Right lobe of liver (tissue), 4 donors: ENCODE results near the gene LDLRAD3.

ENCODE experiments used
- POLR2A ChIP-seq: fragments of 450-650 bp; IDR thresholded peaks from one replicate; pipeline ENCODE4 v1.6.1; 2017; ENCODE audit warnings: antibody characterized with exemption, mild to moderate bottlenecking
- TF ChIP-seq, protein P1 (sequence below), 4 donors: fragments of 200-600 bp in 3 of 4; fragments of 450-650 bp in 1 of 4; IDR thresholded peaks; one replicate each; pipeline versions ENCODE4 v1.5.1 to v1.8.0; 2016 to 2022; ENCODE audit warnings: antibody characterized with exemption in 4 of 4, mild to moderate bottlenecking in 2 of 4
- donor health status: DM: no; HTN: no; CAD: no.
- donor health status: DM: no; HTN: no; CAD: no.
- donor health status: DM: no; HTN: yes; CAD: no.

DNA sequence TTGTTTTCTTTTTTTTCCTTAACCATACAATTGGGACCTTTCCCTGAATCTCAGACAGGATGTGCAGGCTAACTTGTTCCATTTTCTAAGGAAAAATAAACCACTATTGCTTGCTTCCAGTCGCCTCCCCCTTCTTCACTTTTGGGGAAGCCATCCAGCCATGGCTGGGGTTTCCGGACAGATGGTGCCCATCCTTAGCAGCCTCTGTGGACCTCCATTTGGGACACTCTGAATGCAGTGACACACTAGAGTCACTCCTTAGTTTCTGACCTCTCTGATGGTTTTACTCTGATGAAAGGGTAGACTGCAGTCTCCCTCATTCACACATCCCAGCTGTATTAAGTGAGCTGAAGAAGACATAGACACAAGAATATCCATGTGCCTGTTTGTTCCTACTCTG, 198.1 kb downstream of the LDLRAD3 start:
- no peak for TF ChIP-seq POLR2A
- TF ChIP-seq, protein P1, sequence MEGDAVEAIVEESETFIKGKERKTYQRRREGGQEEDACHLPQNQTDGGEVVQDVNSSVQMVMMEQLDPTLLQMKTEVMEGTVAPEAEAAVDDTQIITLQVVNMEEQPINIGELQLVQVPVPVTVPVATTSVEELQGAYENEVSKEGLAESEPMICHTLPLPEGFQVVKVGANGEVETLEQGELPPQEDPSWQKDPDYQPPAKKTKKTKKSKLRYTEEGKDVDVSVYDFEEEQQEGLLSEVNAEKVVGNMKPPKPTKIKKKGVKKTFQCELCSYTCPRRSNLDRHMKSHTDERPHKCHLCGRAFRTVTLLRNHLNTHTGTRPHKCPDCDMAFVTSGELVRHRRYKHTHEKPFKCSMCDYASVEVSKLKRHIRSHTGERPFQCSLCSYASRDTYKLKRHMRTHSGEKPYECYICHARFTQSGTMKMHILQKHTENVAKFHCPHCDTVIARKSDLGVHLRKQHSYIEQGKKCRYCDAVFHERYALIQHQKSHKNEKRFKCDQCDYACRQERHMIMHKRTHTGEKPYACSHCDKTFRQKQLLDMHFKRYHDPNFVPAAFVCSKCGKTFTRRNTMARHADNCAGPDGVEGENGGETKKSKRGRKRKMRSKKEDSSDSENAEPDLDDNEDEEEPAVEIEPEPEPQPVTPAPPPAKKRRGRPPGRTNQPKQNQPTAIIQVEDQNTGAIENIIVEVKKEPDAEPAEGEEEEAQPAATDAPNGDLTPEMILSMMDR (IDR thresholded peaks at IDR 0.05): no peak
